HepG2 (cell line): ENCODE measurements around the gene PPP1R13B. TPM values are rescaled to one million over a fixed set of nuclear protein-coding genes. Genes with fewer than 3 reads are reported as not detected.
A peak's percentile ranks its signal among the peaks of the same experiment; 100 is the strongest.

Experiments
- AGO1 ChIP-seq: fragments of 200-400 bp; formaldehyde crosslinking; IDR thresholded peaks from 2 replicates; pipeline ENCODE4 v1.6.1; 2017; ENCODE audit warnings: mild to moderate bottlenecking, low read depth, low read length, moderate library complexity; ENCODE audit not compliant: poor library complexity, severe bottlenecking
- RAD51 ChIP-seq: fragments of 450-650 bp; IDR thresholded peaks from 2 replicates; pipeline ENCODE4 v1.6.1; 2016; ENCODE audit warnings: borderline replicate concordance
- SIX4 ChIP-seq: sonication (generic); formaldehyde crosslinking; IDR thresholded peaks from 2 replicates; pipeline ENCODE4 v1.4.0; 2020; ENCODE audit warnings: missing genetic modification reagents
- TBP ChIP-seq: sonication (generic); formaldehyde crosslinking; IDR thresholded peaks from 2 replicates; pipeline ENCODE4 v1.5.0; 2020; ENCODE audit warnings: missing genetic modification reagents
- TRIM24 ChIP-seq: sonication (generic); formaldehyde crosslinking; IDR thresholded peaks from 2 replicates; pipeline ENCODE4 v1.8.0; 2022; ENCODE audit warnings: mild to moderate bottlenecking, missing genetic modification reagents
- ZNF136 ChIP-seq: sonication (generic); formaldehyde crosslinking; IDR thresholded peaks from 2 replicates; pipeline ENCODE4 v1.8.1; 2022; ENCODE audit warnings: low read depth, mild to moderate bottlenecking, moderate library complexity, missing genetic modification reagents
- ZNF224 ChIP-seq: sonication (generic); formaldehyde crosslinking; IDR thresholded peaks from 2 replicates; pipeline ENCODE4 v1.5.0; 2020; ENCODE audit warnings: mild to moderate bottlenecking, missing genetic modification reagents
- ZNF251 ChIP-seq: sonication (generic); formaldehyde crosslinking; IDR thresholded peaks from 2 replicates; pipeline ENCODE4 v1.9.0; 2021; ENCODE audit warnings: mild to moderate bottlenecking, missing genetic modification reagents
- ZNF577 ChIP-seq: sonication (generic); formaldehyde crosslinking; IDR thresholded peaks from 2 replicates; pipeline ENCODE4 v1.4.0; 2020; ENCODE audit warnings: mild to moderate bottlenecking, low read depth, missing genetic modification reagents, borderline replicate concordance
- ZNF607 ChIP-seq: sonication (generic); formaldehyde crosslinking; IDR thresholded peaks from 2 replicates; pipeline ENCODE4 v1.5.1; 2020; ENCODE audit warnings: missing genetic modification reagents, mild to moderate bottlenecking, borderline replicate concordance
- ZNF616 ChIP-seq: sonication (generic); formaldehyde crosslinking; IDR thresholded peaks from 2 replicates; pipeline ENCODE4 v1.5.0; 2020; ENCODE audit warnings: low read depth, mild to moderate bottlenecking, missing genetic modification reagents
- ZNF761 ChIP-seq: sonication (generic); formaldehyde crosslinking; conservative IDR thresholded peaks from 2 replicates; pipeline ENCODE4 v1.4.0; 2020; ENCODE audit warnings: mild to moderate bottlenecking, missing genetic modification reagents
- ZNF768 ChIP-seq: sonication (generic); formaldehyde crosslinking; IDR thresholded peaks from 2 replicates; pipeline ENCODE4 v1.4.0; 2020; ENCODE audit warnings: missing genetic modification reagents
- ZNF777 ChIP-seq: sonication (generic); formaldehyde crosslinking; IDR thresholded peaks from 2 replicates; pipeline ENCODE4 v1.4.0; 2020; ENCODE audit warnings: missing genetic modification reagents
- polyA plus RNA-seq, 8 experiments: library from polyadenylated mRNA; depleted of rRNA in 3 of 8; stranded (reverse) in 7 of 8; unstranded in 1 of 8; fragments of >200 nt; fragmentation: Illumina TruSeq in 4 of 8; extraction: Trizol in 4 of 8; gene quantifications; 2 replicates each; pipeline versions ENCODE4 v1.2.1 to v1.2.3, GENCODE V29; 2011 to 2016; ENCODE audit warnings: low read depth in 4 of 8, missing spikeins in 1 of 8, mixed read lengths in 1 of 8; ENCODE audit not compliant: insufficient read depth in 1 of 8
- total RNA-seq, 5 experiments: library from RNA; depleted of rRNA; stranded (reverse); fragments of >200 nt; fragmentation: Illumina TruSeq; extraction: Trizol; gene quantifications; 2 replicates each; pipeline ENCODE4 v1.2.3, GENCODE V29; 2016; ENCODE audit warnings: low read depth in 1 of 5
- TF ChIP-seq, protein P1 (sequence below): sonication (generic); formaldehyde crosslinking; IDR thresholded peaks from 2 replicates; pipeline ENCODE4 v1.5.1; 2020; ENCODE audit warnings: missing genetic modification reagents, mild to moderate bottlenecking, borderline replicate concordance
- TF ChIP-seq, protein P2 (sequence below): sonication (generic); formaldehyde crosslinking; IDR thresholded peaks from 2 replicates; pipeline ENCODE4 v1.8.0; 2022; ENCODE audit warnings: mild to moderate bottlenecking, missing genetic modification reagents; ENCODE audit not compliant: insufficient replicate concordance
- TF ChIP-seq, protein P3 (sequence below): sonication (generic); formaldehyde crosslinking; IDR thresholded peaks from 2 replicates; pipeline ENCODE4 v1.4.0; 2020; ENCODE audit warnings: missing genetic modification reagents
- TF ChIP-seq, protein P4 (sequence below): sonication (generic); formaldehyde crosslinking; IDR thresholded peaks from 2 replicates; pipeline ENCODE4 v1.8.1; 2023; ENCODE audit warnings: mild to moderate bottlenecking, missing genetic modification reagents
- TF ChIP-seq, protein P5 (sequence below): IDR thresholded peaks from 2 replicates; pipeline ENCODE4 v1.6.1; 2016
- TF ChIP-seq, protein P6 (sequence below): sonication (generic); formaldehyde crosslinking; IDR thresholded peaks from 2 replicates; pipeline ENCODE4 v1.5.0; 2020; ENCODE audit warnings: missing genetic modification reagents

The PPP1R13B gene
- total and polyA plus RNA-seq, 2 of the 13 experiments (the other 11 are each of a cell fraction or from before 2014, with no cell fraction given): 4.6 to 9.4 TPM

DNA sequence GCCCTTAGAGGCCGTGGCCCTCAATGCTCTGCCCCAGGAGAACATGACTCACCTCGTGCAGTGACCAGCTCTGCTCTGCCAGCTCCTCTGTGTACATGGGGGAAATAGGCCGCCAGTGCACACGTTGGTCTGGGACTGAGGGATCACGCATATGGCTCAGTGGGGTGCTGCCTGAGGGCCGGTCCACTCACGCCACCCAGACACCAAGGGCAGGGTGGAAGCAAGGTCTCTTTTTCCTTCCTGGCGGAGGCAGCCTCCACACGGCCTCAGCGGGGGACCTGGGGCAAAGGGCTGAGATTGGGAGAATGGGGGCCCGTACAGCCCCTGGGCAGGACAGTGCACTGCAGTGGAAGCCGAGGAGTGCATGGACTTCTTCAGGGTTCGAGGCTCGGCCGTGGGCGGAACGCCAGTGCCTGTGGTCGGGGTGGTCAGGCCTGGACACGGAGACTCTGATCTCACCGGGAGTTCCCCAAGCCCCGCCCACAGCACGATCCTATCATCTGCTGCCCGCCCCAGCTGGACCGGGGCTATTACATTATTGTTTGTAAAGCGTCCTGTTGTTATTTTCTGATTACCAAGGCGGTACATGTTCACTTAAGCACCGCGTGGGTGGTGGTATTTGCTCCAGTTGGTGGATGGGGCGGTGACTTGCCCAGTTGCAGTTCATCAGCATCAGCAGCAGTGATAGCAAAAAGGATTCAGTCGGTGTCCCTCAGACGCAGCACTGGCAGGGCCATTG is 42.1 kb upstream of the PPP1R13B start (continued):
- TF ChIP-seq, protein P1, sequence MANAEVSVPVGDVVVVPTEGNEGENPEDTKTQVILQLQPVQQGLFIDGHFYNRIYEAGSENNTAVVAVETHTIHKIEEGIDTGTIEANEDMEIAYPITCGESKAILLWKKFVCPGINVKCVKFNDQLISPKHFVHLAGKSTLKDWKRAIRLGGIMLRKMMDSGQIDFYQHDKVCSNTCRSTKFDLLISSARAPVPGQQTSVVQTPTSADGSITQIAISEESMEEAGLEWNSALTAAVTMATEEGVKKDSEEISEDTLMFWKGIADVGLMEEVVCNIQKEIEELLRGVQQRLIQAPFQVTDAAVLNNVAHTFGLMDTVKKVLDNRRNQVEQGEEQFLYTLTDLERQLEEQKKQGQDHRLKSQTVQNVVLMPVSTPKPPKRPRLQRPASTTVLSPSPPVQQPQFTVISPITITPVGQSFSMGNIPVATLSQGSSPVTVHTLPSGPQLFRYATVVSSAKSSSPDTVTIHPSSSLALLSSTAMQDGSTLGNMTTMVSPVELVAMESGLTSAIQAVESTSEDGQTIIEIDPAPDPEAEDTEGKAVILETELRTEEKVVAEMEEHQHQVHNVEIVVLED: no peak
- no peak for TF ChIP-seq SIX4 (CRISPR knock-in tag)
- TF ChIP-seq, protein P2, sequence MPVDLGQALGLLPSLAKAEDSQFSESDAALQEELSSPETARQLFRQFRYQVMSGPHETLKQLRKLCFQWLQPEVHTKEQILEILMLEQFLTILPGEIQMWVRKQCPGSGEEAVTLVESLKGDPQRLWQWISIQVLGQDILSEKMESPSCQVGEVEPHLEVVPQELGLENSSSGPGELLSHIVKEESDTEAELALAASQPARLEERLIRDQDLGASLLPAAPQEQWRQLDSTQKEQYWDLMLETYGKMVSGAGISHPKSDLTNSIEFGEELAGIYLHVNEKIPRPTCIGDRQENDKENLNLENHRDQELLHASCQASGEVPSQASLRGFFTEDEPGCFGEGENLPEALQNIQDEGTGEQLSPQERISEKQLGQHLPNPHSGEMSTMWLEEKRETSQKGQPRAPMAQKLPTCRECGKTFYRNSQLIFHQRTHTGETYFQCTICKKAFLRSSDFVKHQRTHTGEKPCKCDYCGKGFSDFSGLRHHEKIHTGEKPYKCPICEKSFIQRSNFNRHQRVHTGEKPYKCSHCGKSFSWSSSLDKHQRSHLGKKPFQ (CRISPR knock-in tag): no peak
- no peak for TF ChIP-seq AGO1
- TF ChIP-seq ZNF577 (CRISPR knock-in tag): no peak
- TF ChIP-seq, protein P3, sequence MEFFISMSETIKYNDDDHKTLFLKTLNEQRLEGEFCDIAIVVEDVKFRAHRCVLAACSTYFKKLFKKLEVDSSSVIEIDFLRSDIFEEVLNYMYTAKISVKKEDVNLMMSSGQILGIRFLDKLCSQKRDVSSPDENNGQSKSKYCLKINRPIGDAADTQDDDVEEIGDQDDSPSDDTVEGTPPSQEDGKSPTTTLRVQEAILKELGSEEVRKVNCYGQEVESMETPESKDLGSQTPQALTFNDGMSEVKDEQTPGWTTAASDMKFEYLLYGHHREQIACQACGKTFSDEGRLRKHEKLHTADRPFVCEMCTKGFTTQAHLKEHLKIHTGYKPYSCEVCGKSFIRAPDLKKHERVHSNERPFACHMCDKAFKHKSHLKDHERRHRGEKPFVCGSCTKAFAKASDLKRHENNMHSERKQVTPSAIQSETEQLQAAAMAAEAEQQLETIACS (CRISPR knock-in tag): no peak
- TF ChIP-seq, protein P4, sequence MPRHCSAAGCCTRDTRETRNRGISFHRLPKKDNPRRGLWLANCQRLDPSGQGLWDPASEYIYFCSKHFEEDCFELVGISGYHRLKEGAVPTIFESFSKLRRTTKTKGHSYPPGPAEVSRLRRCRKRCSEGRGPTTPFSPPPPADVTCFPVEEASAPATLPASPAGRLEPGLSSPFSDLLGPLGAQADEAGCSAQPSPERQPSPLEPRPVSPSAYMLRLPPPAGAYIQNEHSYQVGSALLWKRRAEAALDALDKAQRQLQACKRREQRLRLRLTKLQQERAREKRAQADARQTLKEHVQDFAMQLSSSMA (CRISPR knock-in tag): peak; percentile 66; the same call in 1 of the 2 replicates
- TF ChIP-seq ZNF777 (CRISPR knock-in tag): no peak
- 0 out of 2 replicates have a peak, but pooled peaks have one; percentile 25 for TF ChIP-seq ZNF224 (CRISPR knock-in tag)
- TF ChIP-seq, protein P5, sequence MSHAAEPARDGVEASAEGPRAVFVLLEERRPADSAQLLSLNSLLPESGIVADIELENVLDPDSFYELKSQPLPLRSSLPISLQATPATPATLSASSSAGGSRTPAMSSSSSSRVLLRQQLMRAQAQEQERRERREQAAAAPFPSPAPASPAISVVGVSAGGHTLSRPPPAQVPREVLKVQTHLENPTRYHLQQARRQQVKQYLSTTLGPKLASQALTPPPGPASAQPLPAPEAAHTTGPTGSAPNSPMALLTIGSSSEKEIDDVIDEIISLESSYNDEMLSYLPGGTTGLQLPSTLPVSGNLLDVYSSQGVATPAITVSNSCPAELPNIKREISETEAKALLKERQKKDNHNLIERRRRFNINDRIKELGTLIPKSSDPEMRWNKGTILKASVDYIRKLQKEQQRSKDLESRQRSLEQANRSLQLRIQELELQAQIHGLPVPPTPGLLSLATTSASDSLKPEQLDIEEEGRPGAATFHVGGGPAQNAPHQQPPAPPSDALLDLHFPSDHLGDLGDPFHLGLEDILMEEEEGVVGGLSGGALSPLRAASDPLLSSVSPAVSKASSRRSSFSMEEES (CRISPR knock-in tag): no peak
- 0 out of 2 replicates have a peak, but pooled peaks have one; percentile 59 for TF ChIP-seq ZNF251
- no peak for TF ChIP-seq RAD51
- no peak for TF ChIP-seq TRIM24
- peak; percentile 77 for TF ChIP-seq ZNF761 (CRISPR knock-in tag)
- no peak for TF ChIP-seq TBP (CRISPR knock-in tag)
- TF ChIP-seq ZNF136: no peak
- no peak; the same call in 1 of the 2 replicates for TF ChIP-seq ZNF607 (CRISPR knock-in tag)
- TF ChIP-seq ZNF768 (CRISPR knock-in tag): peak; percentile 72; the same call in 1 of the 2 replicates
- TF ChIP-seq, protein P6, sequence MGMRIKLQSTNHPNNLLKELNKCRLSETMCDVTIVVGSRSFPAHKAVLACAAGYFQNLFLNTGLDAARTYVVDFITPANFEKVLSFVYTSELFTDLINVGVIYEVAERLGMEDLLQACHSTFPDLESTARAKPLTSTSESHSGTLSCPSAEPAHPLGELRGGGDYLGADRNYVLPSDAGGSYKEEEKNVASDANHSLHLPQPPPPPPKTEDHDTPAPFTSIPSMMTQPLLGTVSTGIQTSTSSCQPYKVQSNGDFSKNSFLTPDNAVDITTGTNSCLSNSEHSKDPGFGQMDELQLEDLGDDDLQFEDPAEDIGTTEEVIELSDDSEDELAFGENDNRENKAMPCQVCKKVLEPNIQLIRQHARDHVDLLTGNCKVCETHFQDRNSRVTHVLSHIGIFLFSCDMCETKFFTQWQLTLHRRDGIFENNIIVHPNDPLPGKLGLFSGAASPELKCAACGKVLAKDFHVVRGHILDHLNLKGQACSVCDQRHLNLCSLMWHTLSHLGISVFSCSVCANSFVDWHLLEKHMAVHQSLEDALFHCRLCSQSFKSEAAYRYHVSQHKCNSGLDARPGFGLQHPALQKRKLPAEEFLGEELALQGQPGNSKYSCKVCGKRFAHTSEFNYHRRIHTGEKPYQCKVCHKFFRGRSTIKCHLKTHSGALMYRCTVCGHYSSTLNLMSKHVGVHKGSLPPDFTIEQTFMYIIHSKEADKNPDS (CRISPR knock-in tag): no peak; the same call in 1 of the 2 replicates
- TF ChIP-seq ZNF616: no peak; the same call in 1 of the 2 replicates
